ENCODE measurements around the gene LST1. TPM values are rescaled to one million over a fixed set of nuclear protein-coding genes. Genes with fewer than 3 reads are reported as not detected.

Gene LST1
- total RNA-seq, 2 experiments from 2014 or later = 3.0 to 4.2 TPM

- Histone ChIP-seq H3K4me2 (ENCODE audit: low read length) (peak within 1 kb of the TSS; percentile 100), H3K79me2 (ENCODE audit: insufficient read depth, low read depth, low read length) (peaks cover 62% of the 10 kb centered on the region), H3K4me3 (ENCODE audit: low read depth, low read length, poor library complexity, severe bottlenecking) (peak within 1 kb of the TSS; percentile 77), H3K4me1 (ENCODE audit: insufficient read depth, low read length, poor library complexity, severe bottlenecking) (peaks cover 58% of the 10 kb centered on the region), H4K20me1 (ENCODE audit: insufficient read depth, low read length) (peaks cover 30% of the 10 kb centered on the region), H3K9me3 (ENCODE audit: low read length) (no peaks in the 10 kb centered on the region), H3K9me2 (ENCODE audit: insufficient read depth, low read length) (no peaks in the 10 kb centered on the region), H3K27ac (ENCODE audit: low read depth, low read length, poor library complexity, severe bottlenecking) (peak within 1 kb of the TSS; percentile 83), H3K36me3 (ENCODE audit: insufficient read depth, low read length) (peaks cover 44% of the 10 kb centered on the region), H2AFZ (ENCODE audit: low read length) (peak within 1 kb of the TSS; percentile 3; the same call in 1 of the 2 replicates)
- BruUV-seq (replicated peaks) = no TSS peak
- TF ChIP-seq EZH2phosphoT487 (IDR thresholded peaks at IDR 0.05; ENCODE audit: borderline replicate concordance, low read depth, low read length) (no peak), CTCF (conservative IDR thresholded peaks at IDR 0.05; ENCODE audit: low read length) (no peak)
- peak; percentile 98 for DNase-seq (ENCODE audit: low spot score)
- CTCF ChIA-PET (ENCODE audit: unreplicated experiment) = interaction anchor here (1.2 kb wide), 1 partner anchor 9 kb away, joined by 4 read pairs; no protein-coding TSS in a partner anchor
- intact Hi-C loops (cut with micrococcal nuclease; ENCODE audit: unreplicated experiment) = loop anchor here (1.0 to 10.0 kb wide), 5 partner anchors 48 to 321 kb away; partner anchors contain the start of genes BAG6, MICA and VARS1
- POLR2A ChIA-PET = interaction anchor here (0.6 to 3.1 kb wide), 20 partner anchors 10 to 1726 kb away, joined by 3 to 20 read pairs (median 5); partner anchors contain the start of genes AIF1, BAG6, CLIC1 and GPANK1
Observed at GRCh38 chr6:31541658-31542521, 44.2 kb upstream of the LST1 start, which contains the start of gene DDX39B. Gene DDX39B, minus strand, starts transcription at chr6:31542003. Its CDS starts 1,471 bp downstream, at chr6:31540532.

DNA sequence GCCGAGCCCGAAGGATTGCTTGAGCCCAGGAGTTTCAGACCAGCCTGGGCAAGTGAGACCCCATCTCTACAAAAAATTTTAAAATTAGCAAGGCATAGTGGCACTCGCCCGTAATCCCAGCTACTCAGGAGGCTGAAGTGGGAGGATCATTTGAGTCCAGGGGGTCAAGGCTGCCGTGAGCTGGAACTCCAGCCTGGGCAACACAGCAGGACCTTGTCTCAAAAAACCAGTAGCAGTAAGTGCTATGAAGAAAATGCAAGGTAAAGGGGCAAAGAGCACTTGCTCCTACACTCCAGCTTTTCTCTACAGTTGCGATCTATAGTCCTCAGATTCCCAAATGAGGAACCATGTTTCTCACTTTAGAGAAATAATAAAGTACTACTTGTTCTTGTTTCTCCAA lies 42.4 kb upstream of the LST1 start:
- no peaks in the 10 kb centered on the region for H3K9me2 ChIP-seq (ENCODE audit: insufficient read depth, low read length)
- peak overlapping the region; percentile 100 for H3K4me2 ChIP-seq (ENCODE audit: low read length)
- peaks cover 29% of the 10 kb centered on the region for H3K36me3 ChIP-seq (ENCODE audit: insufficient read depth, low read length)
- peaks cover 55% of the 10 kb centered on the region for H3K79me2 ChIP-seq (ENCODE audit: insufficient read depth, low read depth, low read length)
- no TSS peak for BruUV-seq (replicated peaks)
- peaks cover 26% of the 10 kb centered on the region for H4K20me1 ChIP-seq (ENCODE audit: insufficient read depth, low read length)
- no peak for DNase-seq (ENCODE audit: low spot score)
- TF ChIP-seq EZH2phosphoT487 (IDR thresholded peaks at IDR 0.05; ENCODE audit: borderline replicate concordance, low read depth, low read length) = no peak
- no peak for TF ChIP-seq CTCF (conservative IDR thresholded peaks at IDR 0.05; ENCODE audit: low read length)
- no peak overlapping the region for H2AFZ ChIP-seq (ENCODE audit: low read length)
- H3K9me3 ChIP-seq (ENCODE audit: low read length) = no peaks in the 10 kb centered on the region
- intact Hi-C loops (cut with micrococcal nuclease; ENCODE audit: unreplicated experiment) = loop anchor here (5.0 to 10.0 kb wide), 2 partner anchors 141 to 251 kb away; partner anchors contain the start of genes MICA and VARS1
- no peak overlapping the region for H3K4me3 ChIP-seq (ENCODE audit: low read depth, low read length, poor library complexity, severe bottlenecking)
- POLR2A ChIA-PET = interaction anchor here (0.6 kb wide), 1 partner anchor 51 kb away, joined by 3 read pairs; no protein-coding TSS in a partner anchor
- CTCF ChIA-PET (ENCODE audit: unreplicated experiment) = no interaction called here
- no peak overlapping the region for H3K27ac ChIP-seq (ENCODE audit: low read depth, low read length, poor library complexity, severe bottlenecking)
- peaks cover 61% of the 10 kb centered on the region for H3K4me1 ChIP-seq (ENCODE audit: insufficient read depth, low read length, poor library complexity, severe bottlenecking)

Measured in OCI-LY7 (cell line).